ENCODE results near the gene EDARADD.

The EDARADD gene

GRCh38 chr1:236395230-236395946 lies 1.3 kb downstream of the EDARADD start:
- DNase-seq, result peak; percentile 68

DNA sequence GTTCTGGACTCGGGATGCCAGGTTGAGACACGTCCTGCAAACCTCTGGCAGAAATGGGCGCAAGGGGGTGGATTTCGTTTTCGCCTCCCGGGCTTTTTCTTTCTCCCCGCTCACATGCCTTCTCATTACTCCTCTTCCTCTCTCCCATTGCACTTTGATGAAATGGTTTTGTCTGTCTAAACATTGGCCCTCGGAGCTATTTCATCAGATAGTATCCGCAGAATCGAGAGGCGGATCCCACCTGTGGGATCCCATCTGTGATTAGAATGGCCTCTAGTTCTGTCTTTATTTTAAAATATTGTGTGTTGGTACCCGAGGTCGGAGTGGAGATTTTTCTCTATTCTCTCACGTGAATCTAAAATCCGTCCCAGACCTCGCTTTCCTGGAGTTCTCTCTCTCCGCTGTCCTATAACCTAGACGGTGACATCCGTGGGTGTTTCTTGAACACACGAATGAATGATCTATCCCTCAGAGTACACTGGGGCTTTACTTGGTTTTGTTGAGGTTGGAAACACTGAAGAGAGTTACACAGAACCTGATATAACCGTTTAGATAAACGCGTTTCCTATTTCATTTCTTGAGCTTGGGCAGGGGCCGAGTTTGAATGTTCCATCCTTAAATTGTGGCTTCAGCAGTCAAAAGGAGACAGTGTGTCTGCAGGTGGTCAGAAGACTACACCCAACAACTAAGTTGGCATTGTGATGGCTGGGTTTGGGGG lies 2.0 kb downstream of the EDARADD start:
- peak; percentile 42 for DNase-seq

GRCh38 chr1:236396665-236397043 lies 2.6 kb downstream of the EDARADD start:
- DNase-seq, result no peak

GRCh38 chr1:236397173-236397759 lies 3.2 kb downstream of the EDARADD start:
- no peak for DNase-seq

GRCh38 chr1:236398538-236398937 lies 4.5 kb downstream of the EDARADD start:
- DNase-seq, result no peak

- no peak for DNase-seq
Observed at GRCh38 chr1:236400061-236400603, 6.0 kb downstream of the EDARADD start.

- no peak for DNase-seq
Observed at GRCh38 chr1:236401698-236402097, 7.6 kb downstream of the EDARADD start.

DNA sequence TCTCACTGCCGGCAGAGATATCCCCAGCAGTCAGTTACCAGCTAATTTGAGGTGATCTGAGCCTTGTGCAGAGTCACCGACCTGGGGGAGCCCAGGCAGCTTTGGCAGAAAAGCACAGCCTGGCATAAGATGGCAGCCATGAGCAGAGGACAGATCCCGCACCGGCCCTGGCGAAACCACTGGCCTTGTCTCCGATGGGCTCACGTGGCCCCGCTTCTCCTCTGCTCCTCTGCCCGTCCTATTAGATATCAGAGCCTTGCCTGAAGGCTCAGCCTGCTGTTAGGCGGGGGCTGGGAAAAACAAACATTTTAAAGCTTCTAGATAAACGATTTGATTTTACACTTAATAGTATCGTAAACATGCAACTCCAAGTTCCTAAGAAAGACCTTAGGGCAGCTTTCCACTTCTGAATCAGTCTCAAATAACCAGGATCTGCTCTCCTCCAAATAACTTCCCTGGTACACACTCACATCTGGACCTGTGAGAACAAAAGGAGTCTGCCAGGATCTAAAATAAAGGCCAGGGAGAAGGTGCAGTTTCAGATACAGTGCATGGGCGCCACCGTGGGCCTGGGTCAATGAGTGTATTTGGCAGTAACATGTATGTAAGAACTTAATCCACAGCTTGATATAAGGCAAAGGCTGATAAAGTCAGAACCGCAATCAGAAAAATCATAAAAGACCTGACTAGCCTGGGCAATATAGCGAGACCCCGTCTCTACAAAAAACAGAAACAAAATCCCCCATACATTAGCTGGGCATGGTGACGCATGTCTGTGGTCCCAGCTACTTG lies 10.0 kb downstream of the EDARADD start:
- no peak for DNase-seq

DNA sequence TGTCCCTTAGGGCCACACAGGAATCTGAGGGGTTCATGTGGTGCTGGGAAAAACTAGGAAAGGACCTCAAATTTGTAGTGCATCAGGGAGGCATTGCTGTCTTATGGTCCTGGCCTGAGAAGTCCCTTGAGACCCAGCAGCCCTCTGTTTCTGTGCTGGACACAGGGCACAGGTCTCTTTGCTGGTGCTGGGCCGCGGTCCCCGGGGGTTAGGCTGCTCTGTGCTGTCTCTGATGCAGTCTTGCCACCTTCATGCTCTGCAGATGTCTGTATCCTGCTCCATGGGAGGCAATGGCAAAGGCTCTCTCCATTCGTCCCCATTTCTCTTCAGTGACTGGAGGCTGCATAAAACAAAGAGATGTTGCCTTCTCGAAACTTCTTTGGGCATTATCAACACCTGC lies 13.0 kb downstream of the EDARADD start:
- DNase-seq, result no peak

- DNase-seq, result no peak
Observed at GRCh38 chr1:236413688-236414087, 19.6 kb downstream of the EDARADD start.

DNA sequence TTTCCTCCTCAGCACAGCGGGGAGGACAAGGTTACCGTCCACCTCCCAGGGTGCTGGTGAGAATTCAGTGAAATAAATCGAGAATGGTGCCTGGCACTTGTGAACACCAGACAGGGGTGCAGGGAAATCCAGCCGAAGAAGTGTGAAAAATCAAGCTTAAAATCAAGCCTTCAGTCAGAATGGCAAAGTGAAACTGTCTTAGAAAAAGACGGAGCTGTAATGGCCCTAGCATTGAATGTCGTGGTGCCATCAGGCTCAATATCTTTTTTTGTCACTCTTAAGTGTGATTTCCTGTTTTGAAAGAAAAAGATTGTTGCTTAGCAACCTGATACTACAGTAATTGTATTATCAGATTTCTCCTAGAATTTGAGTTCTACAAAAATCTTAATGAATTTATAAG lies 22.1 kb downstream of the EDARADD start:
- peak; percentile 58 for DNase-seq

- DNase-seq, result no peak
Observed at GRCh38 chr1:236417336-236417735, 23.2 kb downstream of the EDARADD start.

DNA sequence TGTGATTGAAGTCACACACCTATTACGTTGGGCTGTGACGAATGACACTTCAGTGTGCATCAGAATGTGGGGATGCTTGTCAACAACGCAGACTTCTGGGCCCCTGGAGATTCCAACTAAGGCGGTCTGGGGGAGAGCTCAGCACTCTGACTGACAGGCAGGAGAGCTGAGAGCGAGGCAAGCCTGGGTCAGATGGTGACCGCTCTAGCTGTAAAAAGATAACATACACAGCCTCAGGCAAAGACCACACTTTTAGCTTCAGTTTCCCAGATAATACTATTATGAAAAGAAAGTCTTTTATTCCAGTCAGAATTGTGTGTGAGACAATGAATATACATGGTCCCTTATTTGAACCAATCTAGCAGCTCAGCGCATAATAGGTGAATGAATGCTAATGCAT lies 25.4 kb downstream of the EDARADD start:
- no peak for DNase-seq

DNA sequence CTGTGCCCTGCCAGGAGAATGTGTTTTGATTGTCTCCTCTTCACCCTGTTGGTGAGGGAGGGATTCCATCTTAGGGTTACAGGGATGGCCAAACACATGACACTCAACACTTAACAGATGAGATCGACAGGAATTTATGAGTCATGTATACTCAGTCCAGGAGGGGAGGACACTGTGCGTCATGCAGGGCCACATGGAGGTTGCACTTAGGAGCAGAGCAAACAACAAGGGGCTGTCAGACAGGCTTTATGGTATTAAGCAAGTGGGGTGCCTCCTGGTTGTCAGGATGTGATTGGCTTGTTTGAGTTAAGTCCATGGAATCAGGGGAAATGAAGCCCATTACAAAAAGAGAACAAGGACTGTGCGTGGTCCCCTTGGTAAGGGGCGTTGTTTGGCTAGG lies 26.9 kb downstream of the EDARADD start:
- DNase-seq, result peak; percentile 10

- no peak for DNase-seq
Observed at GRCh38 chr1:236421850-236422516, 27.9 kb downstream of the EDARADD start.

GRCh38 chr1:236422517-236422876 lies 28.4 kb downstream of the EDARADD start:
- no peak for DNase-seq

- peak; percentile 39 for DNase-seq
Observed at GRCh38 chr1:236425031-236425663, 31.1 kb downstream of the EDARADD start.

GRCh38 chr1:236426215-236426614 lies 32.1 kb downstream of the EDARADD start:
- DNase-seq, result no peak

- DNase-seq, result no peak
Observed at GRCh38 chr1:236429715-236430274, 35.7 kb downstream of the EDARADD start.

- no peak for DNase-seq
Observed at GRCh38 chr1:236433819-236434315, 39.8 kb downstream of the EDARADD start.

DNA sequence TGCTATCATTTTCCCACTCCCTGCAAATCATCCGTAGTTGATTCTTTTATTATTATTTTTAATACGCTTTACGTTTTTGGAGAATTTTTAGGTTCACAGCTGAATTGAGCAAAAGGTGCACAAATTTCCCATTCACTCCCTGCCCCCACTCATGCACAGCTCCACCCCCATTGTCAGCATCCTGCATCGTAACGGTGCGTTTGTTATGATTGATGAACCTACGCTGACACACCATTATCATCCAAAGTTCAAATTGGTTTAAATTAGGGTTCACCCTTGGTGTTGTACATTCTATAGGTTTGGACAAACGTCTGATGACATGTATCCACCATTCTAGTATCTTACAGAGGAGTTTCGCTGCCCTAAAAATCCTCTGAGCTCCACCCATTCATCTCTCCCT lies 44.5 kb downstream of the EDARADD start:
- DNase-seq, result no peak

DNA sequence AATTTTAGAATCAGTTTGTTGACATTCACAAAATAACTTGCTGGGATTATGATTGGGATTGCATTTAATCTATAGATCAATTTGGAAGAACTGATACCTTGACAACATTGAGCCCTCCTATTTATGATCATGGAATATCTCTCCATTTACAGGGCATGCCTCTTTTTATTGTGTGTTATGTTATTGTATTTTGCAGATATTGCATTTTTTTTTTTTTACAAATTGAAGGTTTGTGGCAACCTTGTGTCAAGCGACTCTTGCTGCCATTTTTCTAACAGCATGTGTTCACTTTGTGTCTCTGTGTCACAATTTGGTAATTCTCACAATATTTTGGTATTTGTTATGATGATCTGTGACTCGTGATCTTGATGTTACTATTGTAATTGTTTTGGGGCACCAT lies 46.3 kb downstream of the EDARADD start:
- no peak for DNase-seq

Data from activated CD4-positive, alpha-beta T cell treated with anti-CD3 and anti-CD28 coated beads, Interleukin-2, amount 50 U/mL, for 16 hours (primary cell).